ENCODE data around the gene DOHH.

DOHH gene

DNA sequence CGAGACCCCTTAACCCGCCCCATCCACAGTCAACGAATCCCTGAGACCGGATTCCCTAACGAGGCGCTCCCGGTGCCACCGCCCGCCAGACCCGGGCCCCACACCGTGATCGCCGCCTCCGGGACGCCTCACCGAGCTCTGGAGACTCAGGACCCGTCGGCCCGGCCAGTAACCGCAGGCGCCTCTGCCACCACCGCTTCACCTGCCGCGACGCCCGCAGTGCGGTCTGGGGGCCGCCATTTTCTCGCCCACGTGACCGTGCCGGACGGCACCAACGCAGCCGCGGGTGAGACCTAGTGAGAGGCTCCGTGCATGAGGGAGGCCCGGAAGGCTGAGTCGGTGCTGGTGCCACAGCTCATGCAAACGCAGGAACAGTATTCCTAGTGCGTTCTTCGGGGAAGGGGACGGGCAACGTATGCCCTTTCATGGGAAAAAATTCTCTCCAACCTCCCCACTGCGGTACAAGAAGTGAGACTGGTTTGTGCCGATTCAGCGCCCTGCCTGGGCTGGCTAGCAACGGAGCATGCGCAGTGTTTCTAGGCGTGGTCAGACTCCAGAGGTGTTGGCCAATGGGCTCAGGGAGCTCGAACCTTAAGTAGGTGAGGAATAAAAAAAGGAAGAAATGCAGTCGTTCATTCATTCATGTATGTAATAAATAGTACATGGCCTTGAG, at the start of gene DOHH:
TSS of gene DOHH (minus strand) at position 246 of the 673 bp plus-strand sequence. CDS start 3,860 bp downstream, outside the sequence.
- DNase-seq: peak; percentile 97

DNA sequence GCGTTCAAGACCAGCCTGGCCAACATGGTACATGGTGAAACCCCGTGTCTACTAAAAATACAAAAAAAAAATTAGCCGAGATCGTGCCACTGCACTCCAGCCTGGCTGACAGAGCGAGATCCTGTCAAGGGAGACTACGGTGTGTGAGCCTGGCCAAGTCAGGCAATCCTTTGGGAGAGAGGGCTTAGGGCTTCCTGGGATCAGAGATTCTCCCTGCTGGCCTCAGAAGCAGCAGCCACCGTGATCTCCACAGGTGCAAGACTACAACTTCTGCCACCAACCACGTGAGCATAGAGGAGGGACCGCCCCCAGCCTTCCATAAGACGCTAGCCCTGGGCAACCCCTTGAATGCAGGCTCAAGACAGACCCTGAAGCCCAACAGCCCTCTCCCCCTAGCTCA, 49.3 kb upstream of the DOHH start:
- no peak for DNase-seq

- DNase-seq: no peak
These were observed 48.1 kb upstream of the DOHH start for GRCh38 chr19:3548606-3549005.

DNA sequence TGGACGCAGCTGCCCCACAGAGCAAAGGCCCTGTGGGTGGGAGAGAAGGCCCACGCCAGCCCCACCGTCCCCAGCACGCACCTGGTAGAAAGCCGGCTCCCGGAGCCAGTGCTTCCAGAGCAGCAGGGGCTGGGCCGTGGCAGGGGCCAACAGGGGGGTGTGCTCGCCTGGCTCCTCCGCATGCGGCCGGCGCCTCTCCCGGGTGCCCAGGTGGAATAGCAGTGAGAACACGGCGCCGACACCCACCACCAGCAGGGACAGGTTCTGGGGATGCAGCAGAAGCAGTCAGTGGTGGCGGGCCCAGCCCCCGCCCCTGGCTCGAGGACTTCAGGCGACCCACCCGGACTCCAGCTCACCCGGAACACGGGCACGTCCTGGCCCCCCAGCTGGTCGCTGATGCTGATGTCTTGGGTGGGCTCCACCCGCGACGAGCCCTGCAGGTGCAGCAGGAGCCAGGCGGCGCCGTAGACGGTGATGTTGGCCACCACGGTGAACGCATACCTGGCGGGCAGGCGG, 47.4 kb upstream of the DOHH start:
- DNase-seq: no peak

- peak; percentile 71 for DNase-seq
These were observed 46.8 kb upstream of the DOHH start for GRCh38 chr19:3547301-3547731.

GRCh38 chr19:3546119-3546518, 45.6 kb upstream of the DOHH start:
- DNase-seq: no peak

DNA sequence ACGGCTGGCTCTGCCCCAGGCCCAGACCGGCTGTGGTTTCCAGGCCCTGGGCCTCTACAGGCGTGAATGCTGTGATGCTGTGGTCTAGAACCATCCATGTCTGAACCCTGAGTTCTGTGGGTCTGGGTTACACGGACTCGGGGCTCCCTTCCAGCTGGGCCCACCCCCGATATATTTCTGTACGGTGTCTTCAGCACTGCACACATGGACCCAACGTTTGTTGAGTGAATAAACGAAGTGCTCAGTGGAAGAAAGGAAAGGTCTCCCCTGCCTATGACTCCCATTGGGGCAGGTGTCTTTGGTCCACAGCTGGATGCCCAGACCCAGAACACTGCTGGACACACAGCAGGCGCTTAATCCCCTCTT, 45.2 kb upstream of the DOHH start:
- no peak for DNase-seq

DNA sequence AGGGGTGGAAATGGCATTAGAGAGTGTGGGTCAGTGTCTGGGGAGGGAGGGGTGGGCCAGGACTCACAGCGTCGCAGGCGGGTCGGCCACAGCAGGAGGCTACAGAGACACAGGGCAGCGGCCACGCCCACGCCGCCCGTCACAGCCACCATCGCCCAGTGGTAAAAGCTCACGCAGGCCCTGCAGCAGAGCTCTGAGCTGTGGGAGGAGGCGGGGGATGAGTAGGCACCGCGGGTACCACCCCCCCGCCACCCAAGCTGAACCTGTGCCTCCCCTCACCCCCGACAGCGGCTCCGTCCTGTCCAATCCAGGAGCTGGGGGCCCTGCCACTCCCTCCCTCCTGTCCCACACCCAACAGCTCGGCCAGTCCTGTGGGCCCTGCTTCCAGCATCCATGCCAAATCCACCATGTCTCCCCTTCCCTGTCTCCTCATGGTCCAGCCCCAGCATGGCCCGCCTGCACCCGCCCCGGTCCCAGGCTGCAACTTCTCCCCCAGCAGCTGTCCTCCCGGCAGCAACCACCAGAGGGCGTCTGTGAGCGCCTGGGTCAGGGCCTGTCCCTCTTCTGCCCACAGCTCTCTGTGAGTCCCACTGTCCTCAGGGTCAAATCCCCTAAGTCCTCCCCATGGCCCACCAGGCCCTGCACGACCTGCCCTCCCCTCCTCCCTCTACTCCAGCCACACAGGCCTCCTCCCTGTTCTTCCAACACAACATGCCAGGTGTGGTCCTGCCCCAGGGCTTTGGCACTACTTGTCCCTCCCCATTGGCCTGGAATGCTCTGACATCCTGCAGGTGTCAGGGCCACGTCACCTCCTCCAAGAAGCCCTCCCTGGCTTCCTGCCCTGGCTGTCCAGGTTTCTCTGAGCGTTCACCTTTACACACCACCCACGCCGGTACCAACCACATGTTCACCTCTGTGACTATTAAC, 44.5 kb upstream of the DOHH start:
- peak; percentile 95 for DNase-seq

- DNase-seq: no peak
These were observed 43.5 kb upstream of the DOHH start for GRCh38 chr19:3544058-3544376.

DNA sequence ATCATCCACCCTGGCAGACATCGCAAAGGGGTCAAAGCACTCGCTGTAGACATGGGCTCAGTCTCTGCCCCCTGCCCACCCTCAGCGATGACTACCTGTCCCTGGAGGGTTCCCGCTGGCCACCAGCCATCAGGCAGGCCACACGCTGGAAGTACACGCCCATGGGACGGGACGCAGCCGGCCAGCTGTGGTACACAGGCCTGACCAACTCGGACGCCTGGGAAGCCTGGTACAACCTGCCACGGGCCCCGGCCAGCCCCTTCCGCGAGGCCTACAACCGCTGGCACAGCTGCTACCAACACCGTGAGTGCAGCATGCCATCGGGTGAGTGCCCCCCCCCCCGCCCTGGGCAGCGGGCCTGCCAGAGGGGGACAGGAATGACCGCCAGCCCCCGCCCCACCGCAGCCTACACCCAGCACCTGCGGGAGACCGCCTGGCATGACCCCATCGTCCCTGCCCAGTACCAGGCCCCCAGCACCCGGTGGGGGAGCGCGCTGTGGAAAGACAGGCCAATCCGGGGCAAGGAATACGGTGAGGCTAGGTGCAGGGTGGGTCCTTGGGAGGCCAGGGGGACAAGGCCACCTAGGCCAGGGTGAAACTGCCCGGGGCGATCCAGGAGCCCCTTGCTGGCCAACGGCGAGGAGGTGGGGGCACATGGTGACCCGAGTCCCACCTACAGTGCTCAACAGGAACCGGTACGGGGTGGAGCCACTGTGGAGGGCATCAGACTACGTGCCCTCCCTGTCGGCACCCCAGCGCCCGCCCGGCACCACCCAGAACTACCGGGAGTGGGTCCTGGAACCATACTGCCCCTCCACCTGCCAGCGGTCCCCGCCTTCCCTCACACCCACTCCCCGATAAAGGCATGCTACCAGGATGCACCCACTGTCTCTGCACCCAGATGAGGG, 42.9 kb upstream of the DOHH start:
- DNase-seq: no peak

- no peak for DNase-seq
These were observed 39.3 kb upstream of the DOHH start for GRCh38 chr19:3539756-3540118.

DNA sequence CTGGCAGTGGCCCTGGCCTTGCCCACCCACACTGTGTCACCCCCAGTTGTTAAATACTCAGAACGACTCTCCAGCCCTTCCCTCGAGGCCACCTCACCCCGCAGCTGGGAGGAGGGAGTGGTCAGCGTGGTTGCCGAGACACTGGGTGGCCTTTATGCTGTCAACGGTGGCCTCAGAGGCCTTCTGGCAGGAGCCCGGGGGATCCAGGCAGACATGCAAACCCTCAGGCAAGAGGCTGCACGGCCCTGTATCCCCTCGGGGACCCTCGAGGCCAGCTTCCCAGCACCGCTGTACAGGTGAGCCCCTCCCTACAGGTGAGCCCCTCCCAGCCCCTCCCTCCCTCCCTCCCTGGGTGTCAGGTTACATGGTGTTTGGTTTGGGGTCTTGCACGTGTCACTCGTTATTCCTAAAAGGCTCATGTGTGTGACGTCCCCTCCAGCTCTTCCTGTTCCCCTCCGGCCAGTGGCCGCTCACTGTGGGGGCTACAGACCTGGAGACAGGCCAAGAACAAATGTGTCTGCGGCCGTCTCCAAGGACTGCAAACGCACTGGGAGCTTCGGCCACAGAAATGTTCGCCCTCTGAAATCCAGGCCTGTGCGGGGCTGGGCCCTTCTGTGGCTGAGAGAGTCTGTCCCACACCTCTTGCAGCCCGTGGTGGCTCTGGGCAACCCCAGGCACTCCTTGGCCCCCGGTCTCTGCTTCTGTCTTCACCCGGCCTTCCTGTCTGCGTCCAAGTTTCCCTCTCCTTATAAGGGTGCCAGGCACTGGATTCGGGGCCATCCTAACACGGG, 38.7 kb upstream of the DOHH start, which contains the start of gene TEKTIP1:
TSS of gene TEKTIP1 (plus strand) at position 210 of the 791 bp plus-strand sequence. CDS start at position 214, 4 bp downstream.
- no peak for DNase-seq

DNA sequence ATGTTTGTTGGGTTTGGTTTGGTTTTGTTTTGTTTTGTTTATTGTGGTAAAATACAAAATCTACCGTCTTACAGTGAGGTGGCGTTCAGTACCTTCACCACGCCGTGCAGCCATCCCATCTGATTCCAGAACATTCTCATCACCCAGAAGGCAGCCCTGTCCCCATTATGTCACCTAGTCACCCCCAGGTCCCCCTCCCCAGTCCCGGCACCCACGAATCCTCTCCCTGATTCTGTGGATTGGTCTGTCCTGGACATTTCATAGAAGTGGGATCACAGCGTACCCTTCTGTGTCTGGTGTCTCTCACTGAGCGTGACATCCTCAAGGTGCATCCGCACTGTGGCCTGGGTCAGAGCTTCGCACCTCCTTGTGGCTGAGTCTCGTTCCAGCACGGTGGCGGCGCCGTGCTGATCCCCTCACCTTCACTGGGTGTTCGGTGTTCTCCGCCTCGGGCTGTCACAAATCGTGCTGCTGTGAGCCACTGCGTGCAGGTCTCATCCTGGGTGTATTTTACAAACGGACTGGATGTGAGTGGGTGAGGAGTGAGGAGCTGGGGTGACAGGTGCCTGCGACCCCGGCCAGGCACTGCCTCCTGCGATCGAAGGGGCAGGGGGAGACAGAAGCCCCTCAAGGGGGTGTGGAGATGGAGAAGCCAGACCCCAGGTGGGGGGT, 37.9 kb upstream of the DOHH start:
- no peak for DNase-seq

DNA sequence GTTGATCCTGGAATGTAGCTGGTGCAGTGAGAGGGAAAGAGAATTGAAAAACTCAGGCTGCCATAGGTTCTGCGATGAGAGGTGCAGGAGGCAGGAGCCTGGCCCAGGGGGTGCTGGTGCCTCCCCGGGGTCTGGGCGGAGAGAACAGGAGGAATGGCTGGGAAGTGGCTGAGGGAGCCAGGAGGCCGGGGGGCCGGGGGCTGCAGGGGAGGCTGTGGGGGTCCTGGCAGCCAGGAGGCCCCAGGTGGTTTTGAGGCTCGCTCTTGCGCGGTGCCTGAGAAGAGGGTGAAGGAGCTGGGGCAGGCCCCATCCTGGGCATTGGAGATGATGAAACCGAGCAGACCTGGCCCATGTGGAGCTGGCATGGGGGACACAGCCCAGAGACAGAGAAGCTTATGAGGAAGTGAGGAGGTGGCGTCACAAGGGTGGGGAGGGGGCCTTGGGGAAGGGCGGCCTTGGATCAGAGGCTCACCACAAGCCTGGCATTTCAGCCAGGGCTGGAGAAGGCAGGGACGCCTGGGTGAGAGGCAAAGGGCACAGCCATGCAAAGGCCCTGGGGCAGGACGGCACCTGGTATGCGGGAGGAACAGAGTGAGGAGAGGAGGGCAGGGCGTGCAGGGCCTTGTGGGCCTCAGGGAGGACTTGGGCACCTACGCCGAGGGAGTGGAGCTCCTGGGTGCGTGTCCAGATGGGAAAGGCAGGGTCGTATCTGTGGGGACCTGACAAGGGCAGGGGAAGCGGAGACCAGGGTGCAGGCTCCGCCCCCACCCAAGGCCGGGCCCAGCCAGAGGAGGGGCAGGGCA, 37.2 kb upstream of the DOHH start:
- DNase-seq: no peak

DNA sequence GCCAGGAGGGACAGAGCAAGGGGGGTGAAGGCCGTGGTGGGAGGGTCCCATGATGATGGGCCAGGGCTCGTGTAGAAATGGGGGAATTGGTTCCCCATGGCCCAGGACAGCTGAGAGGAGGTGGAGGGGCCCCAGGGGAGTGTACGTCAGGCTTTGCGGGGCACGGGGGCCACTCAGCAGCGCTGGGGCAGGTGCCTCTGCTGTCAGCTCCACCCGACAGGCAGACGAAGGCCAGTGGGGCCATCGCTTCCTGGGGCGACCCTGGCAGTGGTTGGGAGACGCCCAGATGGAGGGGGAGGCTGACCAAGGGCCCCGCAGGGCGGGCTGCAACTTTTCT, 36.6 kb upstream of the DOHH start:
- no peak for DNase-seq

DNA sequence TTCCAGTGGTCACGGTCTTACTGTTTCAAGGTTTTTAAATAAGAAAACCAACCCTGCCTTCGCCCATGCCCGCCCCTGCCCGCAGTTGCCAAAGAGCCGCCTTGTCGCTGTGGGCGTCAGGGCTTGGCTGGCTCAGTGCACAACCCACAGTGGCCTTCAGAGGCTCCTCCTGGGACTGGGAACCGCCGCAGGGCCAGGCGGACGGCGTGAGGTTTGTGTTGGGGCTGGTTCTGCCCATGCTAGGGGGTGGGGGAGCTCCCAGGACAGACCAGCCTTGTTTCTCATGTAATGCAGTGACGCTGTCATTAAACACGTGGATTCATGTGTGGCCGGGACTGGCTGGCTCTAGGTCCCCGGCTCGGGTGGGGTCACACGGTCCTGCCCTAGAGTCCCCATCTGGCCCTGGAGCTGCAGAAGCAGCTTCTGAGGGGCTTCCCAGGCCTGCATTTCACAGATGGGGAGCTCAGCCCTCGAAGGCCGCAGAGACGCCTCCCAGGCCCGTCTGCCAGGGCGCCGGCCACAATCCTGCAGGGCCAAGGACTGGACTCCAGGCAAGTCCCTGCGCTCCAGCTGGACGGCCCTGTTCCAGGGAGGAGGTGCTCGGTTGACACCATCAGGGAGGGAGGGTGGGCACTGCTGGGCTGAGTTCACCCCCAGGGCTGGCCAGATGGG, 36.1 kb upstream of the DOHH start:
- no peak for DNase-seq

GRCh38 chr19:3535981-3536380, 35.5 kb upstream of the DOHH start:
- DNase-seq: no peak

DNA sequence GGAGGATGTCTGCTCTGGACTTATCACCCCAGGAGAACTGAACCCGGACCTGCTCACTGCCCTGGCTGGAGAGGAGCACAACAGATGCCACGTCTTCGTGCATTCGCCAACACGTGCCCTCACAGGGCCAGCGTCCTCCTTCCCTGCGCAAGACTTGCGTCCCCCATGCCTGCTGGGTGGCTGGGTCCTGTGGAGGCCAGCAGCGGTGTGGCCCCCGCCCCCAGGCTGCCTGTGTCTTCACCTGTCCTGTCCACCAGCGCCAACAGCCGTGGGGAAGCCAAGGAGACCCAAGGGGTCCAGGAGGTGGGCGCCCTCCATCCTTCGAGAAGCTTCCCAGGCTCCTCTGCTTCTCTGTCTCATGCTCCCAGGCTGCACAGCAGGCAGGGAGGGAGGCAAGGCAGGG, 35.1 kb upstream of the DOHH start:
- no peak for DNase-seq

DNA sequence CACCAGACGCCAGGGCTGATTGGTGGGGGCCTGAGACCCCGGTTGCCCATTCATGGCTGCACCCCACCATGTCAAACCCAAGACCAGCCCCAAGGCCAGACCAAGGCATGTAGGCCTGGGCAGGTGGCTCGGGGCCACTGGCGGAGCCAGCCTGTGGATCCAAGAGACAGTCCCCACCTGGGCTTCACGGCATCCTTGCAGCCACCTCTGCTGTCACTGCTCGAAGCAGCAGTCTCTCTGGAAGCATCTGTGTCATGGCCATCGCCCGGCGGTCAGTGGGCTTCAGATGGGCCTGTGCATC, 34.7 kb upstream of the DOHH start:
- no peak for DNase-seq
